Omental fat pad (tissue), 4 donors: ENCODE results near the gene FAM193A. TPM values are rescaled to one million over a fixed set of nuclear protein-coding genes. Genes with fewer than 3 reads are reported as not detected.
"Not testable (repeated sequence)": the region's sequence is repeated elsewhere in the genome, so short reads cannot be mapped to it uniquely, and the experiment has no call there.

Experiments used
- ATAC-seq: fragments of 150-250 bp; one replicate; pipeline ENCODE4 v1.9.1; 2016; ENCODE audit warnings: mild to moderate bottlenecking, moderate library complexity; ENCODE audit not compliant: low FRiP score
- DNase-seq: peaks from one replicate; pipeline ENCODE4 v3.0.0-alpha.2; 2019; ENCODE audit warnings: low spot score
- total RNA-seq, 4 donors: library from RNA; depleted of rRNA; stranded (reverse); fragments of >200 nt; gene quantifications; one replicate each; pipeline ENCODE4 v1.1.0, GENCODE V29; 2016
- TF ChIP-seq, protein P1 (sequence below), 3 donors: fragments of 450-650 bp; IDR thresholded peaks; one replicate each; pipeline ENCODE4 v1.5.1; 2016 to 2017; ENCODE audit warnings: antibody characterized with exemption in 3 of 3, mild to moderate bottlenecking in 3 of 3, moderate library complexity in 2 of 3

FAM193A gene
- total RNA-seq, 4 donors from 2014 or later: 16.7 to 30.1 (median 24.9) TPM

DNA sequence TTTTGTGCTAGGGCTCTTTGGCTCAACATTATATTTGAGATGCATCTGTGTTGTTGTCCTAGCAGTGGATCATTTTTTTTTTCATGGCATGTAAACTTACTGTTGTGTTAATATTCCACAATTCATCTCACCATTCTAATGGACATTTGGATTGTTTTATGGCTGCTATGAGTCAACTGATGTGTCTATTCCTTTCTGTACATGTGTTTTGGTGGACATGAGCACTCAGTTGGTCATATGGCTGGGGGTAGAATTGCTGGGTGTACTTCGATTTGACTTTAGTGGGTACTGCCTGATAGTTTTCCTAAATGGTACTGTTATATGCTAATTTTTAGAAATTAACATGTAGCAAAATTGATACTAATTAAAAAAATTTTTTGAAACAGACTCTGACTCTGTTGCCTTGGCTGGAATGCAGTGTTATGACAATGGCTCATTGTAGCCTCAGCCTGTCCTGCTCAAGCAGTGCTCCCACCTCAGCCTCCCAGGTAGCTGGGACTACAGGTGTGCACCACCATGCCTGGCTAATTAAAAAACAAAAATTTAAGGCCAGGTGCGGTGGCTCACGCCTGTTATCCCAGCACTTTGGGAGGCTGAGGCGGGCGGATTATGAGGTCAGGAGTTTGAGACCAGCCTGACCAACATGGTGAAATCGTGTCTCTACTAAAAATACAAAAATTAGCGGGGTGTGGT lies 9.0 kb downstream of the FAM193A start:
- DNase-seq (no peak), ATAC-seq (no peak)
- TF ChIP-seq, protein P1, sequence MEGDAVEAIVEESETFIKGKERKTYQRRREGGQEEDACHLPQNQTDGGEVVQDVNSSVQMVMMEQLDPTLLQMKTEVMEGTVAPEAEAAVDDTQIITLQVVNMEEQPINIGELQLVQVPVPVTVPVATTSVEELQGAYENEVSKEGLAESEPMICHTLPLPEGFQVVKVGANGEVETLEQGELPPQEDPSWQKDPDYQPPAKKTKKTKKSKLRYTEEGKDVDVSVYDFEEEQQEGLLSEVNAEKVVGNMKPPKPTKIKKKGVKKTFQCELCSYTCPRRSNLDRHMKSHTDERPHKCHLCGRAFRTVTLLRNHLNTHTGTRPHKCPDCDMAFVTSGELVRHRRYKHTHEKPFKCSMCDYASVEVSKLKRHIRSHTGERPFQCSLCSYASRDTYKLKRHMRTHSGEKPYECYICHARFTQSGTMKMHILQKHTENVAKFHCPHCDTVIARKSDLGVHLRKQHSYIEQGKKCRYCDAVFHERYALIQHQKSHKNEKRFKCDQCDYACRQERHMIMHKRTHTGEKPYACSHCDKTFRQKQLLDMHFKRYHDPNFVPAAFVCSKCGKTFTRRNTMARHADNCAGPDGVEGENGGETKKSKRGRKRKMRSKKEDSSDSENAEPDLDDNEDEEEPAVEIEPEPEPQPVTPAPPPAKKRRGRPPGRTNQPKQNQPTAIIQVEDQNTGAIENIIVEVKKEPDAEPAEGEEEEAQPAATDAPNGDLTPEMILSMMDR (IDR thresholded peaks at IDR 0.05): no peak

DNA sequence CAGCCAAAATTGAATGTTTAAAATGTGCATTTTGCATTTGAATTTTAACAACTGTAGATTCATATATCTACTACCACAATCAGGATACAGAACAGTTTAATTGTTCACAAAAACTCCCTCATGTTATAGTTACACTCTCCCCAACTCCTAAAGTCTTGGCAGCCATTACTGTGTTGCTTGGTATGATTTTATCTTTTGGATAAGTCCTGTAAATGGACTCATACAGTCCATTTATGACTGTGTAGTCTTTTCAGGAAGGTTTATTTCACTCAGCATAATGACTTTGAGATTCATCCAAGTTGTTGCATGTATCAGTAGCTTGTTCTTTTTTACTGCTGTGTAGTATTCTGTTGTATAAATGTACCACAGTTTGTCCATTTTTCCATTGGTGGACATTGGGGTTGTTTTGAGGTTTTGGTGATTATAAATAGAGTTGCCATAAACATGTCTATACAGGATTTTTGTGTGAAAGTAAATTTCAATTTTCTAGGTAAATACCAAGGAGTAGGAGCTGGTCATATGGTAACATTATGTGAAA lies 9.9 kb downstream of the FAM193A start:
- TF ChIP-seq, protein P1 (IDR thresholded peaks at IDR 0.05): no peak
- ATAC-seq: no peak
- no peak for DNase-seq

- not testable (repeated sequence) for DNase-seq, ATAC-seq
These were observed 10.7 kb downstream of the FAM193A start for GRCh38 chr4:2546961-2547691.

DNA sequence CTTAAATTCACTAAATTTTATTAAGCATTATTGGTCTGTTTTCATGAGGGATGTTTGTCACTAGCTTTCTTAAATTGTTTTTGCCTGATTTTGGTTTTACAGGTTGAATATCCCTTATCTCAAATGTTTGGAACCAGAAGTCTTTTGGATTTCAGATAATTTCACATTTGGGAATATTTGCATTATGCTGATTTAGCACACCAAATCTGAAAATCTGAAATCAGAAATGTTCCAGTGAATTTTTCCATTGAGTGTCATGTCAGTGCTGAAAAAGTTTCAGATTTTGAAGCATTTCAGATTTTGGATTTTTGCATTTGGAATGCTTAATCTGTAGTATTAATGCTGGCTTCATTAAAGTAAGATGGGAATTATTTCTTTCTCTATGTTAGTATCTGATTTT lies 14.7 kb downstream of the FAM193A start:
- DNase-seq (no peak), ATAC-seq (no peak)
- TF ChIP-seq, protein P1 (IDR thresholded peaks at IDR 0.05): no peak

DNA sequence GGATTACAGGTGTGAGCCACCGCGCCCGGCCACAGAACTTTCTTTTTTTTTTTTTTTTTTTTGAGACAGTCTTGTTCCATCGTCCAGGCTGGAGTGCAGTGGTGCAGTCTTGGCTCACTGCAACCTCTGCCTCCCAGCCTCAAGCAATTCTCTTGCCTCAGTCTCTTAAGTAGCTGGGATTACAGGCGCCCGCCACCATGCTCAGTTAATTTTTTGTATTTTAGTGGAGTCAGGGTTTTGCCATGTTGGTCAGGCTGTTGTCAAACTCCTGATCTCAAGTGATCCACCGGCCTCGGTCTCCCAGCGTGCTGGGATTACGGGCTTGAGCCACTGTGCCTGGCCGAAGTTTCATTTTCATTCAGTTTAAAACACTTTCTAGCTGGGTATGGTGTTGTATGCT lies 16.4 kb downstream of the FAM193A start:
- DNase-seq: no peak
- no peak for ATAC-seq
- TF ChIP-seq, protein P1 (IDR thresholded peaks at IDR 0.05): no peak

- ATAC-seq (no peak), DNase-seq (no peak)
- TF ChIP-seq, protein P1 (IDR thresholded peaks at IDR 0.05): no peak
These were observed 21.9 kb downstream of the FAM193A start for GRCh38 chr4:2558301-2558700.

- DNase-seq (no peak), ATAC-seq (no peak)
- TF ChIP-seq, protein P1 (IDR thresholded peaks at IDR 0.05): no peak
These were observed 23.7 kb downstream of the FAM193A start for GRCh38 chr4:2560167-2560566.
